A549 (cell line): Measurements from ENCODE around the gene QSOX1.

Experiments
- CEBPB ChIP-seq, 2 experiments: fragments of >200 bp in 1 of 2; sonication (Bioruptor Twin) in 1 of 2; formaldehyde crosslinking in 1 of 2; IDR thresholded peaks; 2 replicates each; pipeline ENCODE4 v1.6.1; 2012 to 2016
- CTCF ChIP-seq: fragments of >200 bp; sonication (Bioruptor Twin); formaldehyde crosslinking; IDR thresholded peaks from 3 replicates; pipeline ENCODE4 v1.5.1; 2016
- E2F6 ChIP-seq: IDR thresholded peaks from 2 replicates; pipeline ENCODE4 v1.6.1; 2012; ENCODE audit warnings: low read depth, borderline replicate concordance
- ESRRA ChIP-seq: fragments of 150-350 bp; IDR thresholded peaks from 2 replicates; pipeline ENCODE4 v1.6.1; 2014; ENCODE audit warnings: mild to moderate bottlenecking, low read length, borderline replicate concordance
- MAFK ChIP-seq: fragments of 450-650 bp; IDR thresholded peaks from 2 replicates; pipeline ENCODE4 v1.6.1; 2014; ENCODE audit not compliant: partially characterized antibody
- MYC ChIP-seq: IDR thresholded peaks from 2 replicates; pipeline ENCODE4 v1.6.1; 2012; ENCODE audit warnings: mild to moderate bottlenecking, inconsistent platforms, low read length, improper control_type of control experiment, borderline replicate concordance
- POLR2A ChIP-seq: IDR thresholded peaks from 2 replicates; pipeline ENCODE4 v1.6.1; 2012; ENCODE audit warnings: mild to moderate bottlenecking, low read length
- RAD21 ChIP-seq, 2 experiments: fragments of >200 bp in 1 of 2; sonication (Bioruptor Twin) in 1 of 2; formaldehyde crosslinking in 1 of 2; IDR thresholded peaks in 1 of 2; conservative IDR thresholded peaks in 1 of 2; 2 replicates in 1 of 2; 3 replicates in 1 of 2; pipeline ENCODE4 v1.6.1; 2012 to 2018; ENCODE audit warnings: inconsistent platforms in 1 of 2
- RCOR1 ChIP-seq: fragments of 150-350 bp; IDR thresholded peaks from 2 replicates; pipeline ENCODE4 v1.6.1; 2014; ENCODE audit warnings: antibody characterized with exemption, low read length, low read depth
- USF2 ChIP-seq: fragments of 450-650 bp; IDR thresholded peaks from 2 replicates; pipeline ENCODE4 v1.6.1; 2014; ENCODE audit warnings: antibody characterized with exemption
- ZNF302 ChIP-seq: fragments of 250-450 bp; sonication (Bioruptor Pico); IDR thresholded peaks from 2 replicates; pipeline ENCODE4 v1.9.0; 2021; ENCODE audit warnings: inconsistent platforms, mild to moderate bottlenecking, moderate library complexity

- TF ChIP-seq CTCF = no peak
- no peak for TF ChIP-seq CEBPB (IDR thresholded peaks at IDR 0.05)
- TF ChIP-seq ESRRA = no peak
- TF ChIP-seq USF2 = no peak
- no peak for TF ChIP-seq MAFK
- no peak for TF ChIP-seq RAD21 (conservative IDR thresholded peaks at IDR 0.05 in 1 of 2, IDR thresholded peaks at IDR 0.05 in 1 of 2)
- no peak for TF ChIP-seq POLR2A
- no peak for TF ChIP-seq MYC
- no peak for TF ChIP-seq E2F6
- no peak for TF ChIP-seq RCOR1
- TF ChIP-seq ZNF302 = no peak
Observed at GRCh38 chr1:180166436-180166800, 11.7 kb downstream of the QSOX1 start.
